IMR-90 (cell line): ENCODE measurements around the gene HRH2. TPM values are rescaled to one million over a fixed set of nuclear protein-coding genes. Genes with fewer than 3 reads are reported as not detected.

ENCODE experiments used
- ATAC-seq: fragments of 200-7000 bp; cut with Tn5 transposase; 2 replicates; pipeline ENCODE4 v1.9.1; 2020; ENCODE audit warnings: low read depth, mild to moderate bottlenecking, moderate library complexity
- BruUV-seq: library from RNA; stranded (reverse); fragments of 400-500 nt; replicated peaks from 2 replicates; lab custom pipeline; 2021; lab: Mats Ljungman, UMichigan
- CTCF ChIA-PET: fragments of 300-600 bp; formaldehyde crosslinking; extraction: SDS; loops from one replicate; lab custom pipeline; 2021; ENCODE audit warnings: antibody characterized with exemption; lab: Yijun Ruan, JAX
- POLR2A ChIA-PET: fragments of 300-600 bp; sonication (Branson Sonifier 250); formaldehyde crosslinking; loops from one replicate; lab custom pipeline; 2022; ENCODE audit warnings: antibody characterized with exemption; ENCODE audit not compliant: unreplicated experiment; lab: Charles Lee
- DNase-seq: peaks from one replicate; pipeline ENCODE4 v3.0.0; 2013
- H2AFZ ChIP-seq: replicated peaks from 2 replicates; pipeline ENCODE3; 2013; ENCODE audit warnings: low read length, mild to moderate bottlenecking; ENCODE audit not compliant: poor library complexity
- H2AK5ac ChIP-seq: 2 replicates; pipeline ENCODE4 v1.6.1; 2013; ENCODE audit warnings: low read depth, low read length, inconsistent platforms
- H2AK9ac ChIP-seq: replicated peaks from 2 replicates; pipeline ENCODE3; 2013; ENCODE audit warnings: mild to moderate bottlenecking, low read depth, low read length, moderate library complexity; ENCODE audit not compliant: poor library complexity
- H2BK120ac ChIP-seq: 2 replicates; pipeline ENCODE4 v1.6.1; 2013; ENCODE audit warnings: low read depth, low read length, inconsistent platforms
- H2BK15ac ChIP-seq: 3 replicates; pipeline ENCODE4 v1.6.1; 2013; ENCODE audit warnings: low read depth, low read length, inconsistent platforms
- H2BK20ac ChIP-seq: 2 replicates; pipeline ENCODE4 v1.6.1; 2013; ENCODE audit warnings: low read depth, mild to moderate bottlenecking, inconsistent platforms, low read length, moderate library complexity
- H2BK5ac ChIP-seq: 2 replicates; pipeline ENCODE4 v1.6.1; 2013; ENCODE audit warnings: mild to moderate bottlenecking, low read depth, low read length, inconsistent platforms; ENCODE audit not compliant: poor library complexity, severe bottlenecking
- H3K14ac ChIP-seq: replicated peaks from 2 replicates; pipeline ENCODE4 v1.6.1; 2013; ENCODE audit warnings: low read depth, low read length, inconsistent platforms
- H3K18ac ChIP-seq: 2 replicates; pipeline ENCODE4 v1.6.1; 2013; ENCODE audit warnings: low read depth, low read length, control low read depth
- H3K23ac ChIP-seq: 2 replicates; pipeline ENCODE4 v1.6.1; 2013; ENCODE audit warnings: low read depth, low read length, inconsistent platforms
- H3K27ac ChIP-seq: 2 replicates; pipeline ENCODE4 v1.5.1; 2013; ENCODE audit warnings: mild to moderate bottlenecking, control low read depth, low read length; ENCODE audit not compliant: insufficient read depth
- H3K27me3 ChIP-seq: 2 replicates; pipeline ENCODE4 v1.6.1; 2013; ENCODE audit warnings: low read length; ENCODE audit not compliant: control insufficient read depth, insufficient read depth
- H3K36me3 ChIP-seq: 2 replicates; pipeline ENCODE4 v1.6.1; 2013; ENCODE audit warnings: low read length, mixed read lengths; ENCODE audit not compliant: control insufficient read depth, insufficient read depth
- H3K4ac ChIP-seq: 2 replicates; pipeline ENCODE4 v1.6.1; 2013; ENCODE audit warnings: low read depth, low read length, inconsistent platforms
- H3K4me1 ChIP-seq: 2 replicates; pipeline ENCODE4 v1.6.1; 2013; ENCODE audit warnings: low read length, mixed read lengths; ENCODE audit not compliant: control insufficient read depth, insufficient read depth
- H3K4me2 ChIP-seq: 2 replicates; pipeline ENCODE4 v1.6.1; 2013; ENCODE audit warnings: low read depth, mild to moderate bottlenecking, control low read depth, low read length, moderate library complexity
- H3K4me3 ChIP-seq: 2 replicates; pipeline ENCODE4 v1.5.1; 2013; ENCODE audit warnings: low read depth, mild to moderate bottlenecking, control low read depth, low read length, moderate library complexity; ENCODE audit not compliant: insufficient read depth
- H3K56ac ChIP-seq: 2 replicates; pipeline ENCODE4 v1.6.1; 2013; ENCODE audit warnings: low read length, inconsistent platforms; ENCODE audit not compliant: insufficient read depth; ENCODE audit errors: extremely low read depth
- H3K79me1 ChIP-seq, 2 experiments: 2 replicates each; pipeline ENCODE4 v1.6.1; 2013; ENCODE audit warnings: low read length in 2 of 2, inconsistent platforms in 1 of 2, low read depth in 1 of 2
- H3K9ac ChIP-seq: 2 replicates; pipeline ENCODE4 v1.6.1; 2013; ENCODE audit warnings: low read depth, low read length, control low read depth
- H3K9me1 ChIP-seq: 2 replicates; pipeline ENCODE4 v1.6.1; 2013; ENCODE audit warnings: low read length, inconsistent platforms; ENCODE audit not compliant: insufficient read depth
- H3K9me3 ChIP-seq: 2 replicates; pipeline ENCODE4 v1.6.1; 2013; ENCODE audit warnings: low read length; ENCODE audit not compliant: control insufficient read depth, insufficient read depth
- H4K20me1 ChIP-seq: 2 replicates; pipeline ENCODE4 v1.6.1; 2013; ENCODE audit warnings: low read length, inconsistent platforms; ENCODE audit not compliant: insufficient read depth
- H4K5ac ChIP-seq: 2 replicates; pipeline ENCODE4 v1.6.1; 2013; ENCODE audit warnings: mild to moderate bottlenecking, low read depth, low read length, control low read depth
- H4K8ac ChIP-seq, 2 experiments: 2 replicates each; pipeline ENCODE4 v1.6.1; 2013; ENCODE audit warnings: low read depth in 2 of 2, low read length in 2 of 2, control low read depth in 1 of 2, inconsistent platforms in 1 of 2
- H4K91ac ChIP-seq: 2 replicates; pipeline ENCODE4 v1.6.1; 2013; ENCODE audit warnings: low read depth, low read length, inconsistent platforms; ENCODE audit not compliant: insufficient read depth
- BHLHE40 ChIP-seq: fragments of 150-350 bp; IDR thresholded peaks from 2 replicates; pipeline ENCODE4 v1.6.1; 2016; ENCODE audit warnings: mild to moderate bottlenecking, low read depth, low read length
- CEBPB ChIP-seq: IDR thresholded peaks from 2 replicates; pipeline ENCODE4 v1.6.1; 2012; ENCODE audit warnings: low read depth, low read length, improper control_type of control experiment
- CHD1 ChIP-seq: IDR thresholded peaks from 2 replicates; pipeline ENCODE4 v1.6.1; 2012; ENCODE audit warnings: low read depth, low read length, improper control_type of control experiment
- CTCF ChIP-seq: conservative IDR thresholded peaks from 2 replicates; pipeline ENCODE4 v1.5.1; 2012; ENCODE audit warnings: mild to moderate bottlenecking, low read depth, low read length, improper control_type of control experiment
- ELK1 ChIP-seq: fragments of 150-350 bp; IDR thresholded peaks from 2 replicates; pipeline ENCODE4 v1.6.1; 2016; ENCODE audit warnings: low read depth, mild to moderate bottlenecking, low read length, moderate library complexity, borderline replicate concordance
- FOS ChIP-seq: fragments of 150-350 bp; IDR thresholded peaks from 2 replicates; pipeline ENCODE4 v1.6.1; 2016; ENCODE audit warnings: low read depth, low read length
- MAFK ChIP-seq: IDR thresholded peaks from 2 replicates; pipeline ENCODE4 v1.6.1; 2012; ENCODE audit warnings: low read depth, low read length, improper control_type of control experiment
- MAZ ChIP-seq: IDR thresholded peaks from 2 replicates; pipeline ENCODE4 v1.6.1; 2012; ENCODE audit warnings: low read depth, mild to moderate bottlenecking, low read length, improper control_type of control experiment, moderate library complexity, borderline replicate concordance
- MXI1 ChIP-seq: IDR thresholded peaks from 2 replicates; pipeline ENCODE4 v1.6.1; 2012; ENCODE audit warnings: low read depth, mild to moderate bottlenecking, low read length, moderate library complexity, borderline replicate concordance
- NFE2L2 ChIP-seq: fragments of 150-350 bp; IDR thresholded peaks from 2 replicates; pipeline ENCODE4 v1.6.1; 2016; ENCODE audit warnings: low read depth, mild to moderate bottlenecking, low read length
- POLR2A ChIP-seq: IDR thresholded peaks from 2 replicates; pipeline ENCODE4 v1.6.1; 2012; ENCODE audit warnings: mild to moderate bottlenecking, low read depth, low read length
- RAD21 ChIP-seq: IDR thresholded peaks from 2 replicates; pipeline ENCODE4 v1.6.1; 2012; ENCODE audit warnings: low read length, improper control_type of control experiment
- RCOR1 ChIP-seq: IDR thresholded peaks from 2 replicates; pipeline ENCODE4 v1.6.1; 2012; ENCODE audit warnings: mild to moderate bottlenecking, low read length, improper control_type of control experiment; ENCODE audit not compliant: insufficient replicate concordance
- RFX5 ChIP-seq: IDR thresholded peaks from 2 replicates; pipeline ENCODE4 v1.8.0; 2012; ENCODE audit warnings: low read depth, mild to moderate bottlenecking, low read length, moderate library complexity
- SMC3 ChIP-seq: fragments of 150-350 bp; IDR thresholded peaks from 2 replicates; pipeline ENCODE4 v1.6.1; 2016; ENCODE audit warnings: low read depth, mild to moderate bottlenecking, antibody characterized with exemption, low read length, moderate library complexity
- USF2 ChIP-seq: fragments of 150-350 bp; IDR thresholded peaks from 2 replicates; pipeline ENCODE4 v1.6.1; 2017; ENCODE audit warnings: mild to moderate bottlenecking, antibody characterized with exemption, low read length, low read depth
- WGBS, 2 experiments: methylation state at CpG; one replicate each; pipeline versions ENCODE4 v1.1.5 to v1.1.7; 2013; ENCODE audit warnings: missing lambda C conversion rate in 2 of 2; ENCODE audit not compliant: insufficient read length in 1 of 2; ENCODE audit errors: extremely low coverage in 2 of 2; 5-methylcytosine and 5-hydroxymethylcytosine counted together
- dilution Hi-C: fragments of 300-500 bp; cut with HindIII; formaldehyde crosslinking; loops from one replicate; pipeline ENCODE4 v1.14.3; 2018; ENCODE audit warnings: low sequenced_read_pairs; ENCODE audit not compliant: unreplicated experiment
- in situ Hi-C: fragments of 300-500 bp; cut with MboI; formaldehyde crosslinking; loops from 3 replicates; pipeline ENCODE4 v1.14.3; 2019; ENCODE audit warnings: low sequenced_read_pairs, inconsistent platforms, mixed read lengths
- intact Hi-C: fragments of 100-400 bp; cut with micrococcal nuclease; formaldehyde crosslinking; loops from 2 replicates; pipeline ENCODE4 v1.10.0; 2022
- polyA plus RNA-seq, 3 experiments: library from polyadenylated mRNA; depleted of rRNA; stranded (reverse); fragments of >200 nt; gene quantifications; 2 replicates each; pipeline ENCODE4 v1.2.3, GENCODE V29; 2012; ENCODE audit warnings: low replicate concordance in 1 of 3
- total RNA-seq: library from RNA; depleted of rRNA; stranded (reverse); fragments of >200 nt; gene quantifications from 2 replicates; pipeline ENCODE4 v1.2.3, GENCODE V29; 2012

Gene HRH2
- total and polyA plus RNA-seq, 2 of the 4 experiments (the other 2 are of a cell fraction), result not detected

GRCh38 chr5:175677571-175677970 lies 19.7 kb downstream of the HRH2 start:
- Histone ChIP-seq H4K91ac (no peak overlapping the region), H2AK5ac (no peak overlapping the region), H3K4me3 (no peak overlapping the region), H3K36me3 (no peaks in the 10 kb centered on the region), H4K5ac (no peak overlapping the region), H4K20me1 (no peaks in the 10 kb centered on the region), H3K56ac (no peak overlapping the region), H3K4ac (no peak overlapping the region), H2BK20ac (no peak overlapping the region), H3K9me1 (no peaks in the 10 kb centered on the region), H3K9ac (no peak overlapping the region), H2BK15ac (no peak overlapping the region), H3K9me3 (no peaks in the 10 kb centered on the region; the same call in none of the 2 replicates), H2AFZ (no peak overlapping the region), H2AK9ac (no peak overlapping the region), H3K27me3 (no peaks in the 10 kb centered on the region), H4K8ac (no peak overlapping the region), H2BK120ac (no peak overlapping the region), H3K23ac (no peak overlapping the region), H3K27ac (no peak overlapping the region), H3K14ac (no peak overlapping the region), H3K18ac (no peak overlapping the region), H3K79me1 (no peaks in the 10 kb centered on the region), H2BK5ac (no peak overlapping the region), H3K4me1 (no peaks in the 10 kb centered on the region), H3K4me2 (no peak overlapping the region)
- ChIA-PET CTCF (no interaction called here), POLR2A (no interaction called here)
- DNase-seq, result no peak
- TF ChIP-seq RFX5 (no peak), CTCF (no peak), MXI1 (no peak), CEBPB (no peak), RCOR1 (no peak), CHD1 (no peak), MAFK (no peak), RAD21 (no peak), FOS (no peak), POLR2A (no peak), MAZ (no peak), SMC3 (no peak), BHLHE40 (no peak), NFE2L2 (no peak), ELK1 (no peak), USF2 (no peak)
- intact Hi-C loops (no loop called here), in situ Hi-C loops (no loop called here), dilution Hi-C loops (no loop called here)
- BruUV-seq, result no TSS peak
- WGBS, 2 experiments, result 45% methylated on average over 9 of the region's 13 CpGs; no CpG with 5 or more reads in 1 of the 2 experiments
- no peak for ATAC-seq
